Peyer's patch (tissue), 4 donors: Measurements from ENCODE around the gene BEX1. TPM values are rescaled to one million over a fixed set of nuclear protein-coding genes. Genes with fewer than 3 reads are reported as not detected.
"Not testable (repeated sequence)": the region's sequence is repeated elsewhere in the genome, so short reads cannot be mapped to it uniquely, and the experiment has no call there.

Experiments
- DNase-seq, 3 donors: peaks; one replicate each; pipeline ENCODE4 v3.0.0-alpha.2; 2017 to 2019
- H3K27ac ChIP-seq, 4 donors: fragments of 200-600 bp; sonication (generic); one replicate each; pipeline ENCODE4 v1.5.1; 2016 to 2019
- H3K27me3 ChIP-seq, 2 donors: fragments of 200-600 bp; sonication (generic); one replicate each; pipeline ENCODE4 v1.5.1; 2019
- H3K36me3 ChIP-seq, 3 donors: fragments of 200-600 bp; sonication (generic); one replicate each; pipeline ENCODE4 v1.5.1; 2016 to 2019
- H3K4me1 ChIP-seq, 4 donors: fragments of 200-600 bp; sonication (generic); one replicate each; pipeline ENCODE4 v1.5.1; 2016 to 2019
- H3K4me3 ChIP-seq, 4 donors: fragments of 200-600 bp; sonication (generic); 1 replicate in 3 of 4; 2 replicates in 1 of 4; pipeline ENCODE4 v1.5.1; 2016 to 2019; ENCODE audit warnings: mild to moderate bottlenecking in 1 of 4
- H3K9me3 ChIP-seq, 4 donors: fragments of 200-600 bp; sonication (generic); one replicate each; pipeline ENCODE4 v1.5.1; 2016 to 2019; ENCODE audit warnings: mild to moderate bottlenecking in 1 of 4
- POLR2A ChIP-seq, 2 donors: fragments of 450-650 bp; IDR thresholded peaks; one replicate each; pipeline ENCODE4 v1.5.1; 2017; ENCODE audit warnings: antibody characterized with exemption in 2 of 2, mild to moderate bottlenecking in 2 of 2, moderate library complexity in 2 of 2
- total RNA-seq, 4 donors: library from RNA; depleted of rRNA; stranded (reverse); fragments of >200 nt; gene quantifications; one replicate each; pipeline ENCODE4 v1.1.0, GENCODE V29; 2016
- TF ChIP-seq, protein P1 (sequence below), 6 experiments: fragments of 450-650 bp in 4 of 6; fragments of 200-600 bp in 2 of 6; sonication (generic) in 1 of 6; IDR thresholded peaks; one replicate each; pipeline ENCODE4 v1.5.1; 2017 to 2019; ENCODE audit warnings: antibody characterized with exemption in 6 of 6, mild to moderate bottlenecking in 3 of 6, moderate library complexity in 1 of 6

The BEX1 gene
- total RNA-seq, 4 donors from 2014 or later, result 1.2 to 5.0 (median 2.3) TPM

DNA sequence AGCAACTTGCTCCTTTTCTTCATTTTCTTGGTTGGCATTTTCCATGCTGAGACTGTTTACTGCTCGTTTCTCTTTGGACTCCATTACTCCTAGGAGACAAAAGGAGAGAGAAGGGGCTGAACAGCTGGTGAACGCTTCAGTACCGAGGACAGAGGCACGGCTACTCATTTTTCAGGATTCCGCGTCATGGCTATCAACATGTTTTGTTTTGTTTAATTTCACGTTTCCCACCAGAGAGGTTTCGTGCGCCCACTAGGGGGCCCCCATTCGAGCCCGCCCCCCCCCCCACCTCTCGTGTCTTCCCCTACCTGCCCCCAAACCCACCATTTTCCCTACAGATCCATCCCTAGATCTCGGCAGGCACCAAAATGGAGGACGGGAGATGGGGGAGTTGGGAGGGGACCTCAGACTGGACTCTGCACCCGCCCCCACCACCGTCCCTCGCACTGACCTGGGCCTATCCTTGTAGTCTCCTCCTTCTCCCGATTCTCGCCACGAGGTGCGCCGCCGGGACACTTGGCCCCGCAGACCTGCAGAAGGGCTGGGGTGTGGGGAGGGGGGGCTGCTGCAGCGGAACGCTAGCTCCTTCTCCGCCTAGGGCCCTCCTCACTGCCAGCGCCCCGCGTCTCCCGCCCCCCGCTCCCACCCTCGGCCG is 653 bp downstream of the BEX1 start:
- Histone ChIP-seq H3K27me3 (no peaks in the 10 kb centered on the region), H3K36me3 (no peaks in the 10 kb centered on the region), H3K4me1 (no peaks in the 10 kb centered on the region), H3K9me3 (no peaks in the 10 kb centered on the region), H3K27ac (no peak overlapping the region), H3K4me3 (peak overlapping the region in 2 of 4 donors; percentile 21 to 36)
- DNase-seq, result no peak
- no peak for TF ChIP-seq POLR2A (IDR thresholded peaks at IDR 0.05)
- TF ChIP-seq, protein P1, sequence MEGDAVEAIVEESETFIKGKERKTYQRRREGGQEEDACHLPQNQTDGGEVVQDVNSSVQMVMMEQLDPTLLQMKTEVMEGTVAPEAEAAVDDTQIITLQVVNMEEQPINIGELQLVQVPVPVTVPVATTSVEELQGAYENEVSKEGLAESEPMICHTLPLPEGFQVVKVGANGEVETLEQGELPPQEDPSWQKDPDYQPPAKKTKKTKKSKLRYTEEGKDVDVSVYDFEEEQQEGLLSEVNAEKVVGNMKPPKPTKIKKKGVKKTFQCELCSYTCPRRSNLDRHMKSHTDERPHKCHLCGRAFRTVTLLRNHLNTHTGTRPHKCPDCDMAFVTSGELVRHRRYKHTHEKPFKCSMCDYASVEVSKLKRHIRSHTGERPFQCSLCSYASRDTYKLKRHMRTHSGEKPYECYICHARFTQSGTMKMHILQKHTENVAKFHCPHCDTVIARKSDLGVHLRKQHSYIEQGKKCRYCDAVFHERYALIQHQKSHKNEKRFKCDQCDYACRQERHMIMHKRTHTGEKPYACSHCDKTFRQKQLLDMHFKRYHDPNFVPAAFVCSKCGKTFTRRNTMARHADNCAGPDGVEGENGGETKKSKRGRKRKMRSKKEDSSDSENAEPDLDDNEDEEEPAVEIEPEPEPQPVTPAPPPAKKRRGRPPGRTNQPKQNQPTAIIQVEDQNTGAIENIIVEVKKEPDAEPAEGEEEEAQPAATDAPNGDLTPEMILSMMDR (IDR thresholded peaks at IDR 0.05), result no peak

DNA sequence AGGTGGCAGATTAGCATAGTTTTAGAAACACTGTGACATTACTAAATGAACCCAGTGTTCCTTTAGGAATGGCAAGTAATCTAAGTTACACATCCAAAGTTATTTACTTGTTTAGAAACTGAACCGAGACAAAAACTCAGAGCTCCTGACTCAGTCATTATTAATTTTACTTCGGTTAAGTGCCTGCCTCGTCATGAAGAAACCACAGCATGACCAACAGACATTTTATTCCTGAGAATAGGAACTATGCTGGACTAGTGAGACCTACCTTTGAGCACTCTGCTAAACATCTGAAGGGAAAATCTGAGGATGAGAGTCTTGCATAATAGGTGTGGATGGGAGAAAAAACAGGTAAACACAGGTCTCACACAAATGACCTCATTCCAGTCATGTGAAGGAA is 2.5 kb downstream of the BEX1 start:
- no peak overlapping the region for H3K27ac ChIP-seq
- no peak overlapping the region for H3K4me3 ChIP-seq
- no peaks in the 10 kb centered on the region for H3K9me3 ChIP-seq
- DNase-seq, result no peak
- no peaks in the 10 kb centered on the region for H3K36me3 ChIP-seq
- H3K4me1 ChIP-seq, result no peaks in the 10 kb centered on the region
- no peaks in the 10 kb centered on the region for H3K27me3 ChIP-seq
- TF ChIP-seq, protein P1 (IDR thresholded peaks at IDR 0.05), result no peak
- no peak for TF ChIP-seq POLR2A (IDR thresholded peaks at IDR 0.05)

DNA sequence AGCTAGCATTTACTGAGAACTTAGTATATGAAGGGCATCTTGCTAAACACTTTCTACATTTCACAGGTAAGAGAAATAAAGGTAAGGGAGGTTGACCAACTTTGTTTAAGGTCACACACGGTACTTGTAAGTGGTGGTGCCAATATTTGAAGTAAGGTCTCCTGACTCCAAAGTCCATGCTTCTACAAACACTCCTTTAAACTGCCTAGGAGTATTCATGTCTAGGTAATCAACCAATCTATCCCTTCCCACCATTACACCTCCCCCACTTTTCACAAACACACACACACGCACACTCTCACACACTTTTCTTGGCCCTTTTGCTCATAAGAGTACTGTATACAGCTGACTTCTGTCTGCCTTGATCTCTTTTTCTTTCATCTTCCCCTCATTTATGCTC is 7.1 kb downstream of the BEX1 start:
- no peak overlapping the region for H3K27ac ChIP-seq
- no peaks in the 10 kb centered on the region for H3K4me1 ChIP-seq
- H3K36me3 ChIP-seq, result no peaks in the 10 kb centered on the region
- H3K27me3 ChIP-seq, result no peaks in the 10 kb centered on the region
- H3K9me3 ChIP-seq, result no peaks in the 10 kb centered on the region
- DNase-seq, result no peak
- no peak overlapping the region for H3K4me3 ChIP-seq
- no peak for TF ChIP-seq POLR2A (IDR thresholded peaks at IDR 0.05)
- TF ChIP-seq, protein P1 (IDR thresholded peaks at IDR 0.05), result no peak

DNA sequence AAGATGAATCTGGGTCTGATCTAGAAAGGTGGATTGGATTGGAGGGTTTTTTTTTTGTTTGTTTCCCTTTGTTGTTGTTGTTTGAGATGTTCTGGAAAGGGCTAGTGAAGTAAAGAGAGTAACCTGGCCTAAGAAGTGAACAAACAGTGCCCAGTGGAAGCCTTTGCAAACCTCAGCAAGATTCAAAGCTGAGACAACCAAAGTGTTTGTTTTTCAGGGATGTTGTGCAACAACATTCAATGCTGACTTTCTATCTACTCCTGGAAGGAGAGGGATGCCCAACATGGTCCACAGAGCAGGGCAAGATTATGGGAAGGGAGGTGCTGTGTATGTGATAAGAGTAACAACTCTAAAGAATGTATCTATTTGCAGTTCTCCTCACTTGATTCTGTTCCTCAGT is 11.3 kb downstream of the BEX1 start:
- H3K27ac ChIP-seq, result no peak overlapping the region
- no peaks in the 10 kb centered on the region for H3K4me1 ChIP-seq
- no peak overlapping the region for H3K4me3 ChIP-seq
- H3K27me3 ChIP-seq, result no peaks in the 10 kb centered on the region
- no peak for TF ChIP-seq POLR2A (IDR thresholded peaks at IDR 0.05)
- TF ChIP-seq, protein P1 (IDR thresholded peaks at IDR 0.05), result no peak
- H3K36me3 ChIP-seq, result no peaks in the 10 kb centered on the region
- DNase-seq, result no peak
- no peaks in the 10 kb centered on the region for H3K9me3 ChIP-seq

DNA sequence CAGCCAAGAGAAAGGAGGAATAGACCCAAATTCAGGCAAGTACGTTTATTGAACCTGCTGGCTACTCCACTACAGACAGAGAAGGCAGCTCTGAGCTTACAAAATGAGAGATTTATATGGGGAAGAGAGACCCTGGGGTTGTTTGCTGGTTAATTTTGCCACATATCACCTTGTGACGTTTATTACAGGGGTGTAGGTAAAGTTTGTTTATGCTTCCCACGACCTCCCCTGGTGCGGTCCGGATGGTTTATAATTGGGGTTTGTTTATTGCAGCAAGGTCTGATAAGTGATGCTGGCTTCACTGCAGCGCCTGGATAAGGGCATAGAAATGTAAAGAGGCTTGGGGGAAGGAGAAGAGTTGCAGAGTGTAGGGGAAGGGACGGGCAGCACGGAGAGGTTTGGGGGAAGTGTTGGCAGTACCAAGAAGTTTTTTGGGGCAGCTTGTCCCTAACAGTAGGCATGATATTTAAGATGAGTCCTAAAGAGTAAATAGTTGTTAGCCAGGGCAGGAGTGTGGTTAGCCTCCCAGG is 12.6 kb downstream of the BEX1 start:
- H3K4me3 ChIP-seq, result no peak overlapping the region
- DNase-seq, result no peak
- H3K27me3 ChIP-seq, result no peaks in the 10 kb centered on the region
- no peaks in the 10 kb centered on the region for H3K9me3 ChIP-seq
- TF ChIP-seq POLR2A (IDR thresholded peaks at IDR 0.05), result no peak
- TF ChIP-seq, protein P1 (IDR thresholded peaks at IDR 0.05), result no peak
- no peaks in the 10 kb centered on the region for H3K36me3 ChIP-seq
- no peak overlapping the region for H3K27ac ChIP-seq
- no peaks in the 10 kb centered on the region for H3K4me1 ChIP-seq

DNA sequence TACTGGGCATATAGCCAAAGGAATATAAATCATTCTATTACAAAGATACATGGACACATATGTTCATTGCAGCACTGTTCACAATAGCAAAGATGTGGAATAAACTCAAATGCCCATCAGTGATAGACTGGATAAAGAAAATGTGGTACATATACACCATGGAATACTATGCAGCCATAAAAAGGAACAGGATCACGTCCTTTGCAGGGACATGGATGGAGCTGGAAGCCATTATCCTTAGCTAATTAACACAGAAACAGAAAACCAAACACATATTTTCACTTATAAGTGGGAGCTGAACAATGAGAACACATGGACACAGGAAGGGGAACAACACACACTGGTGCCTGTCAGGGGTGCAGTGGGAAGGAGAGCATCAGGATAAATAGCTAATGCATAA is 30.6 kb downstream of the BEX1 start:
- not testable (repeated sequence) for H3K9me3 ChIP-seq, H3K36me3 ChIP-seq, H3K27me3 ChIP-seq, H3K4me1 ChIP-seq, H3K4me3 ChIP-seq, H3K27ac ChIP-seq, DNase-seq
